MCF 10A (cell line): Measurements from ENCODE around the gene BACE1. TPM values are rescaled to one million over a fixed set of nuclear protein-coding genes. Genes with fewer than 3 reads are reported as not detected.

Experiments
- BruUV-seq: library from RNA; stranded (reverse); fragments of 400-500 nt; replicated peaks from 2 replicates; lab custom pipeline; 2021; lab: Mats Ljungman, UMichigan
- CTCF ChIA-PET: fragments of 300-600 bp; sonication (Branson Sonifier 250); formaldehyde crosslinking; extraction: SDS; loops from one replicate; lab custom pipeline; 2021; ENCODE audit warnings: antibody characterized with exemption, inconsistent platforms; lab: Yijun Ruan, JAX
- POLR2A ChIA-PET: fragments of 300-600, 350-650 bp; sonication (Branson Sonifier 250); formaldehyde crosslinking; extraction: SDS; loops from one replicate; lab custom pipeline; 2020; ENCODE audit warnings: antibody characterized with exemption, inconsistent platforms; lab: Yijun Ruan, JAX
- DNase-seq: peaks from one replicate; pipeline ENCODE4 v3.0.0-alpha.2; 2018; ENCODE audit not compliant: unreplicated experiment
- H3K27ac Mint-ChIP-seq: one replicate; pipeline ENCODE4 v1.8.0; 2022; ENCODE audit warnings: mild to moderate bottlenecking, low read depth, mixed read lengths; ENCODE audit not compliant: unreplicated experiment
- H3K27me3 Mint-ChIP-seq: one replicate; pipeline ENCODE4 v1.8.0; 2022; ENCODE audit warnings: mixed read lengths; ENCODE audit not compliant: insufficient read depth, unreplicated experiment
- H3K36me3 Mint-ChIP-seq: one replicate; pipeline ENCODE4 v1.8.0; 2022; ENCODE audit warnings: mild to moderate bottlenecking, moderate library complexity, mixed read lengths; ENCODE audit not compliant: insufficient read depth, unreplicated experiment
- H3K4me1 Mint-ChIP-seq: one replicate; pipeline ENCODE4 v1.8.0; 2022; ENCODE audit warnings: mixed read lengths; ENCODE audit not compliant: insufficient read depth, unreplicated experiment
- H3K4me3 Mint-ChIP-seq: one replicate; pipeline ENCODE4 v1.8.0; 2022; ENCODE audit warnings: mild to moderate bottlenecking, moderate library complexity, mixed read lengths; ENCODE audit not compliant: unreplicated experiment
- H3K9me3 Mint-ChIP-seq: one replicate; pipeline ENCODE4 v1.8.0; 2022; ENCODE audit warnings: mixed read lengths; ENCODE audit not compliant: unreplicated experiment
- intact Hi-C: fragments of 100-400 bp; cut with micrococcal nuclease; formaldehyde crosslinking; loops from 2 replicates; pipeline ENCODE4 v1.14.1; 2022
- total RNA-seq: library from RNA; stranded (reverse); gene quantifications from 2 replicates; pipeline ENCODE4 v1.2.3, GENCODE V29; 2022
- TF ChIP-seq, protein P1 (sequence below): fragments of 200-600 bp; IDR thresholded peaks from one replicate; pipeline ENCODE4 v1.8.0; 2022; ENCODE audit warnings: antibody characterized with exemption, mild to moderate bottlenecking; ENCODE audit not compliant: unreplicated experiment

The BACE1 gene
- total RNA-seq, 1 experiment from 2014 or later: 15.8 TPM

DNA sequence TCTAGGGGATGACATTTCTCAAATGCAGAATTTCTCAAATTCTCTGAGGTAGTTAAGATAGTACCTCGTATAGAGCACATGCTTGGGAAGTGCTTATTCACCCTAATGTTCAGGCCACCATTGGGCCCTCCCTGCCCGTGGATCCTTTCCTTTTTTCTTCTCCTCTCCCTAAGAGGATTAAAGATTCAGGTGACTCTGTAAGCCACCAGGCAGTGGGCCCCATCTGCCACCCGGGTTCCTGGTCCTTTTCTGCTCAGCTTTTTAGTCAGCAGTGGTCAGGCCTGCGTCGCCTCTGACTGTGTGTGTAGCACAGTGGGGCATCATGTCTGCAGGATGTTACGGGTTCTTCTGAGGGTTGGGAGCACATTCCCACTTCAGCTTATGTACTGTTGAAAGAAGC is 18.8 kb upstream of the BACE1 start:
- intact Hi-C loops: no loop called here
- ChIA-PET POLR2A (no interaction called here), CTCF (interaction anchor here (0.6 kb wide), 1 partner anchor 613 kb away, joined by 4 read pairs; no protein-coding TSS in a partner anchor)
- BruUV-seq: no TSS peak
- Mint-ChIP-seq H3K9me3 (no peaks in the 10 kb centered on the region), H3K27ac (no peak overlapping the region), H3K4me1 (peaks cover 11% of the 10 kb centered on the region), H3K36me3 (peaks cover 52% of the 10 kb centered on the region), H3K4me3 (no peak overlapping the region), H3K27me3 (no peaks in the 10 kb centered on the region)
- TF ChIP-seq, protein P1, sequence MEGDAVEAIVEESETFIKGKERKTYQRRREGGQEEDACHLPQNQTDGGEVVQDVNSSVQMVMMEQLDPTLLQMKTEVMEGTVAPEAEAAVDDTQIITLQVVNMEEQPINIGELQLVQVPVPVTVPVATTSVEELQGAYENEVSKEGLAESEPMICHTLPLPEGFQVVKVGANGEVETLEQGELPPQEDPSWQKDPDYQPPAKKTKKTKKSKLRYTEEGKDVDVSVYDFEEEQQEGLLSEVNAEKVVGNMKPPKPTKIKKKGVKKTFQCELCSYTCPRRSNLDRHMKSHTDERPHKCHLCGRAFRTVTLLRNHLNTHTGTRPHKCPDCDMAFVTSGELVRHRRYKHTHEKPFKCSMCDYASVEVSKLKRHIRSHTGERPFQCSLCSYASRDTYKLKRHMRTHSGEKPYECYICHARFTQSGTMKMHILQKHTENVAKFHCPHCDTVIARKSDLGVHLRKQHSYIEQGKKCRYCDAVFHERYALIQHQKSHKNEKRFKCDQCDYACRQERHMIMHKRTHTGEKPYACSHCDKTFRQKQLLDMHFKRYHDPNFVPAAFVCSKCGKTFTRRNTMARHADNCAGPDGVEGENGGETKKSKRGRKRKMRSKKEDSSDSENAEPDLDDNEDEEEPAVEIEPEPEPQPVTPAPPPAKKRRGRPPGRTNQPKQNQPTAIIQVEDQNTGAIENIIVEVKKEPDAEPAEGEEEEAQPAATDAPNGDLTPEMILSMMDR: no peak
- DNase-seq: no peak

- no TSS peak for BruUV-seq
- Mint-ChIP-seq H3K4me1 (peaks cover 14% of the 10 kb centered on the region), H3K9me3 (no peaks in the 10 kb centered on the region), H3K4me3 (no peak overlapping the region), H3K27me3 (no peaks in the 10 kb centered on the region), H3K36me3 (peaks cover 45% of the 10 kb centered on the region), H3K27ac (peak overlapping the region; percentile 14)
- POLR2A ChIA-PET: interaction anchor here (0.6 to 0.7 kb wide), 2 partner anchors 15 to 26 kb away, joined by 3 to 4 read pairs; no protein-coding TSS in a partner anchor
- no peak for DNase-seq
- intact Hi-C loops: no loop called here
- CTCF ChIA-PET: interaction anchor here (0.6 kb wide), 1 partner anchor 134 kb away, joined by 4 read pairs; the partner anchor contains the start of gene TAGLN
- TF ChIP-seq, protein P1: no peak
These were observed 17.9 kb upstream of the BACE1 start for GRCh38 chr11:117333917-117334316.

DNA sequence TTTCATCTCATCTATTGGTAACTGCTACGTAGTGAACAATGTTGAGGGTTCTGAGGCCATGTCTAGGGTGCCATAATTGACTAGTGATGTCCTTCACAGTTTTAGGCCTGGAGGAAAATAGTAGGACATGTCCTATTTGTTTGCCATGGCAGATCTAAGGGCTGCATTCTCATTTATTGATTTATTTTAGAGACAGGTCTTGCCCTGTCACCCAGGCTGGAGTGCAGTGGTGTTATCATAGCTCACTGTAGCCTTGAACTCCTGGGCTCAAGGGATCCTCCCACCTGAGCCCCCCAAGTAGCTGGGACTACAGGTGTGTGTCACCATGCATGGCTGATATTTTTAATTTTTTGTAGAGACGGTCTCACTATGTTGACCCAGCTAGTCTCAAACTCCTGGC is 16.8 kb upstream of the BACE1 start:
- TF ChIP-seq, protein P1: no peak
- no TSS peak for BruUV-seq
- intact Hi-C loops: no loop called here
- Mint-ChIP-seq H3K27me3 (no peaks in the 10 kb centered on the region), H3K27ac (no peak overlapping the region), H3K4me3 (no peak overlapping the region), H3K36me3 (peaks cover 37% of the 10 kb centered on the region), H3K4me1 (peaks cover 14% of the 10 kb centered on the region), H3K9me3 (no peaks in the 10 kb centered on the region)
- DNase-seq: no peak
- CTCF ChIA-PET: interaction anchor here (1.3 to 1.6 kb wide), 2 partner anchors 93 to 101 kb away, joined by 3 to 4 read pairs; partner anchors contain the start of gene PCSK7
- POLR2A ChIA-PET: no interaction called here

DNA sequence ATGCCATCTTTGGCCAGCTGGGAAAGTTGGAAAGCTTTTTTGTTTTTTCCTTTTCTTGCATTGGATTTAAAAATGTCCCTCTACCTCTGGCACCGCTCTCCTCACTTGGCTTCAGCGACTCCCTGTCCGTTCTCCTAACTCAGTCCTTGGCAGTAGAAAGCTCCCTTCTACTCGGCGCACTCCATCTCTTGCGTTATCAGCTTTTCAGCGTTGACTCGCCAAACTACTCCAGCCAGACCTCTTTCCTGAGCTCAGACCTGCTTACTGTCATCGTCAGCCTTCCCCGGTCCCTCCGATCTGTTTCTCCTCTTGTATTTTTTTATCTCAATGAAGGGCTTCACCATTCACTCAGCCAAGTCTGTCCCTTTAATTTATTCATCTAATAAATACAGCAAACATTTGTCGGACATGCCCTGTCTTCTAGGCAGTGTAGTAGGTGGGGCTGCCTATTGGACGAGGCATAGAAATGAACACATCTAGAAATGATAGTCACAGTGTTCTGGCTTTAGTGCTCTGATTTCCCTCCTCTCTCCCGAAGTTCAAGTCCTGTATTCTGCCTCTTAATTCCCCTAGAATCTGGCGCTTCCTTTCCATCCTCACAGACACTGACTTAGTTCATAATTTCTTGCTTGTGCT is 12.4 kb upstream of the BACE1 start:
- Mint-ChIP-seq H3K4me3 (no peak overlapping the region), H3K9me3 (no peaks in the 10 kb centered on the region), H3K4me1 (peaks cover 10% of the 10 kb centered on the region), H3K27ac (no peak overlapping the region), H3K27me3 (no peaks in the 10 kb centered on the region), H3K36me3 (peaks cover 13% of the 10 kb centered on the region)
- TSS peak; percentile 55 for BruUV-seq
- TF ChIP-seq, protein P1: no peak
- peak; percentile 44 for DNase-seq
- ChIA-PET POLR2A (interaction anchor here (0.6 to 2.2 kb wide), 13 partner anchors 8 to 184 kb away, joined by 3 to 25 read pairs (median 5); partner anchors contain the start of genes BACE1, PAFAH1B2, PCSK7 and SIDT2), CTCF (interaction anchor here (0.6 to 1.2 kb wide), 3 partner anchors 9 to 201 kb away, joined by 3 to 6 read pairs (median 4); partner anchors contain the start of gene PCSK7)
- intact Hi-C loops: no loop called here
